HEK293 (cell line): ENCODE measurements around the gene PNPLA2.

ENCODE experiments used
- OSR2 ChIP-seq: fragments of 450-650 bp; formaldehyde crosslinking; IDR thresholded peaks from 2 replicates; pipeline ENCODE4 v1.5.1; 2016; ENCODE audit warnings: missing biosample characterization, missing genetic modification characterization
- PATZ1 ChIP-seq: fragments of 450-650 bp; formaldehyde crosslinking; IDR thresholded peaks from 2 replicates; pipeline ENCODE4 v1.5.1; 2016; ENCODE audit warnings: missing biosample characterization, missing genetic modification characterization
- REST ChIP-seq: fragments of 450-650 bp; formaldehyde crosslinking; IDR thresholded peaks from 2 replicates; pipeline ENCODE4 v1.5.1; 2016; ENCODE audit warnings: missing biosample characterization, missing genetic modification characterization
- ZNF311 ChIP-seq: fragments of 450-650 bp; formaldehyde crosslinking; IDR thresholded peaks from 2 replicates; pipeline ENCODE4 v1.5.1; 2017; ENCODE audit warnings: missing biosample characterization, missing genetic modification characterization, borderline replicate concordance
- ZNF513 ChIP-seq: fragments of 450-650 bp; IDR thresholded peaks from 2 replicates; pipeline ENCODE4 v1.5.1; 2018; ENCODE audit warnings: missing biosample characterization, missing genetic modification characterization

- TF ChIP-seq ZNF311 (no peak), OSR2 (tag by site-specific recombination) (no peak), ZNF513 (tag by site-specific recombination) (no peak), PATZ1 (peak; percentile 72), REST (tag by site-specific recombination) (no peak)
Observed at GRCh38 chr11:827146-827896, 8.6 kb downstream of the PNPLA2 start.
